ENCODE data around the gene ZMIZ1.

Gene ZMIZ1

DNA sequence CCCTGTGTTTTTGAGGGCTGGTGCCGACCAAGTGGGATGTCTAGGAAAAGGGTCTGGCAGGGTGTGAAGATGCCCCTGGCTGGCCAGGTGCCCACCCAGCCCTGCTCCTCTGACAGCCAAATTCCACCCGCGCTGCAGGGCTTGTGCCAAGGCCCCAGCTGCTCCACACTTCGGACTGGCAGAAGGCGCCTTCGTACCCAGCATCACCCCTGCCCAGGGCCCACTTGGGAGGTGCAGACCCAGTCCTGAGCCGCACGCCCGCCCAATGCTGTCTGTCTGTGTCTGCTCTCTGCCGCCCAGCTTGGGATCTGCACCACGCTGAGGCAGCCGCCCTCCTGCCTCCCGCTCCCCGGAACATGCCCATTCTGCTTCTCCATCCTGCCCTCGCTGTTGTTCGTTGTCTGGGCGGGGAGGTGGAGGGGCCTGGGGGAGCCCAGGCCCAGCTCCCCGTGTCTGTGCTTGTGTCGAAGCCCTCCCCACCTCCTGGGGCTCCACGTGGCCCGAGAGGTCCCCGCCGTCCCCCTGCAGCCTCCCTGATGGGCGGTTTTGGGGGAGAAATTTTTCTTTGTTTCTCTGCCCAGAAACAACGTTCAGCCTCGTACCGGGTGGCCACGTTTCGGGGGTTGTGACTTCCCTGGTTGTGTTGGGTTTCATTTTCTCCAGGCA, 241.6 kb downstream of the ZMIZ1 start:
- Histone ChIP-seq H3K4me2 (ENCODE audit: low read depth, low read length, poor library complexity, severe bottlenecking) (no peak overlapping the region), H3K27me3 (ENCODE audit: insufficient read depth, low read length, poor library complexity, severe bottlenecking) (no peaks in the 10 kb centered on the region), H3K36me3 (ENCODE audit: insufficient read depth, low read length) (peaks cover 70% of the 10 kb centered on the region; the same call in 1 of the 2 replicates)

DNA sequence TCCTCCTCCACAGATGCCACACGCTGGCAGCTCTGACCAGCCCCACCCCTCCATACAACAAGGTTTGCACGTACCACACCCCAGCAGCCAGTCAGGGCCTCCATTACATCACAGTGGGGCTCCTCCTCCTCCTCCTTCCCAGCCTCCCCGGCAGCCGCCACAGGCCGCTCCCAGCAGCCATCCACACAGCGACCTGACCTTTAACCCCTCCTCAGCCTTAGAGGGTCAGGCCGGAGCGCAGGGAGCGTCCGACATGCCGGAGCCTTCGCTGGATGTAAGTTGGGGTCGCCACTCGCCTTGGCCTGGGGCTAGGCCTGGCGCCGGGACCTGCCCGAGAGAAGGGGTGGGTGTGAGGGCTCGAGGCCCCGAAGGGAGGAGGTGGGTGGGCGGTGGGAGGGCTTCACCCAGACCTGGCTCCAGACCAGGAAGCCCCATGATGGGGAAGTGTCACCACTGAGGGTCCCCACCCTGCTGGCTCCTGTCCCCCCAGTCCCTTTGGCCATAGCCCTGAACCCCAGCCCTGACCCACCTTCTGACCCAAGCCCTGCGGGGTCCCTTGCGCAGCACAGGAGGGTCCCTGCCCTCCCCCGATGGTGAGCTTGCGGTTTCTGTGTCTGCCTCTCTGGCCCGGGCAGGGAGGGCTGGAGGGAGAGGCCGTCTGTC, 242.3 kb downstream of the ZMIZ1 start:
- peaks cover 6% of the 10 kb centered on the region for H3K4me1 ChIP-seq (ENCODE audit: insufficient read depth, low read length, poor library complexity, severe bottlenecking)
- no peak overlapping the region for H3K9ac ChIP-seq (ENCODE audit: low read depth, low read length, poor library complexity, severe bottlenecking)
- no peaks in the 10 kb centered on the region for H3K9me2 ChIP-seq (replicated peaks; ENCODE audit: low read depth, low read length)
- H3F3A ChIP-seq (ENCODE audit: low read depth): no peaks in the 10 kb centered on the region; the same call in 1 of the 2 replicates
- no peak overlapping the region for H3K4me2 ChIP-seq (ENCODE audit: low read depth, low read length, poor library complexity, severe bottlenecking)
- H3K36me3 ChIP-seq (ENCODE audit: insufficient read depth, low read length): peaks cover 70% of the 10 kb centered on the region; the same call in 1 of the 2 replicates
- H2AFZ ChIP-seq (ENCODE audit: low read length): no peak overlapping the region
- H3K9me3 ChIP-seq (ENCODE audit: insufficient read depth, low read depth, low read length): no peaks in the 10 kb centered on the region
- no peak overlapping the region for H3K4me3 ChIP-seq (ENCODE audit: low read length, poor library complexity, severe bottlenecking)
- no peaks in the 10 kb centered on the region for H3K79me2 ChIP-seq (ENCODE audit: insufficient read depth, low read length)
- TF ChIP-seq, protein P1, sequence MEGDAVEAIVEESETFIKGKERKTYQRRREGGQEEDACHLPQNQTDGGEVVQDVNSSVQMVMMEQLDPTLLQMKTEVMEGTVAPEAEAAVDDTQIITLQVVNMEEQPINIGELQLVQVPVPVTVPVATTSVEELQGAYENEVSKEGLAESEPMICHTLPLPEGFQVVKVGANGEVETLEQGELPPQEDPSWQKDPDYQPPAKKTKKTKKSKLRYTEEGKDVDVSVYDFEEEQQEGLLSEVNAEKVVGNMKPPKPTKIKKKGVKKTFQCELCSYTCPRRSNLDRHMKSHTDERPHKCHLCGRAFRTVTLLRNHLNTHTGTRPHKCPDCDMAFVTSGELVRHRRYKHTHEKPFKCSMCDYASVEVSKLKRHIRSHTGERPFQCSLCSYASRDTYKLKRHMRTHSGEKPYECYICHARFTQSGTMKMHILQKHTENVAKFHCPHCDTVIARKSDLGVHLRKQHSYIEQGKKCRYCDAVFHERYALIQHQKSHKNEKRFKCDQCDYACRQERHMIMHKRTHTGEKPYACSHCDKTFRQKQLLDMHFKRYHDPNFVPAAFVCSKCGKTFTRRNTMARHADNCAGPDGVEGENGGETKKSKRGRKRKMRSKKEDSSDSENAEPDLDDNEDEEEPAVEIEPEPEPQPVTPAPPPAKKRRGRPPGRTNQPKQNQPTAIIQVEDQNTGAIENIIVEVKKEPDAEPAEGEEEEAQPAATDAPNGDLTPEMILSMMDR (conservative IDR thresholded peaks at IDR 0.05; ENCODE audit: low read length): no peak
- no peak for TF ChIP-seq EZH2phosphoT487 (IDR thresholded peaks at IDR 0.05; ENCODE audit: borderline replicate concordance)
- no peaks in the 10 kb centered on the region for H4K20me1 ChIP-seq (ENCODE audit: insufficient read depth, low read length, poor library complexity, severe bottlenecking)
- no peaks in the 10 kb centered on the region for H3K27me3 ChIP-seq (ENCODE audit: insufficient read depth, low read length, poor library complexity, severe bottlenecking)

More for the DNA sequence above, 241.6 kb downstream of the ZMIZ1 start:
- Histone ChIP-seq H4K20me1 (ENCODE audit: insufficient read depth, low read length, poor library complexity, severe bottlenecking) (no peaks in the 10 kb centered on the region), H3K79me2 (ENCODE audit: insufficient read depth, low read length) (no peaks in the 10 kb centered on the region), H2AFZ (ENCODE audit: low read length) (no peak overlapping the region), H3K9me3 (ENCODE audit: insufficient read depth, low read depth, low read length) (no peaks in the 10 kb centered on the region), H3K4me3 (ENCODE audit: low read length, poor library complexity, severe bottlenecking) (no peak overlapping the region), H3K9ac (ENCODE audit: low read depth, low read length, poor library complexity, severe bottlenecking) (no peak overlapping the region), H3K9me2 (replicated peaks; ENCODE audit: low read depth, low read length) (no peaks in the 10 kb centered on the region), H3K4me1 (ENCODE audit: insufficient read depth, low read length, poor library complexity, severe bottlenecking) (no peaks in the 10 kb centered on the region), H3F3A (ENCODE audit: low read depth) (no peaks in the 10 kb centered on the region)
- TF ChIP-seq, protein P1 (conservative IDR thresholded peaks at IDR 0.05; ENCODE audit: low read length): no peak
- no peak for TF ChIP-seq EZH2phosphoT487 (IDR thresholded peaks at IDR 0.05; ENCODE audit: borderline replicate concordance)

DNA sequence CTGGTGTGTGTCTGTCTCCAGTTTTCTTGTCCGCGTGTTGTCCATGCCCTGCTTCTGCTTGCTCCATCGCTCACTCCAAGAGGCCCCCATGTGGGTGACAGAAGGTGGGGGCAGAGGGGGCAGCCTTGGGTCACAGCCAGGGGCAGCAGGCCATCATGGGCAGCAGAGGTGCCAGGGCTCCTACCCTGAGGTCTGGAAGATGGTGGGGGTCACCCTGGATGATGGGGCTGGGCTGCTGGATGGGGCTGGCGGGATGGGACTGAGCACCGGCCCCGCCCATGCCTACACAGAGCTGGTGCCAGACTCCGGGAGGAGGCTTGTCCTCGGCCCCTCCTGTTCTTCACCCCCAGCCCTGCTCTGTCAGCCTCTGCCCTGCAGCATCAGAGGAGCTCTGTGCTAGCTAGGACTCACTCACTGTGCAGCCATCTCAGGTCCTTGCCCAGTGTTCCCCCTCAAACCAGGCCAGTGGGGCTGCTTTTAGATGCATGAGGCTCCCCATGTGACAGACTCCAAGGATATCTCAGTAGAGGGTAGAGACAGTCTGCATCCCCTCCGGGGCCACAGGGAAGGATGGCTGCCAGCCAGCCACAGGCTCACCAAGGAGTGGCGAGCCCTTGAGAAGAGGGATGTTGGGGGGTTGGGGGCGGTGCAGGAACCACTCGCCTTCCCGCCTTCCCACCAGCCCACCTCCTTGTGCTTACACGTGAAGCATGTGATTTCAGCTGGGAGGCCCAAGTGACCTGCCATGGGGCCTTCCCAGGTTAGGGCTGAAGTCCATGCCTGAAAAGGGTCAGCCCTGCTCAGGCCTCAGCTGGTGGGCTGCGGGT, 243.0 kb downstream of the ZMIZ1 start:
- Histone ChIP-seq H3F3A (ENCODE audit: low read depth) (no peaks in the 10 kb centered on the region; the same call in 1 of the 2 replicates), H4K20me1 (ENCODE audit: insufficient read depth, low read length, poor library complexity, severe bottlenecking) (no peaks in the 10 kb centered on the region), H3K4me3 (ENCODE audit: low read length, poor library complexity, severe bottlenecking) (no peak overlapping the region), H3K9ac (ENCODE audit: low read depth, low read length, poor library complexity, severe bottlenecking) (no peak overlapping the region), H2AFZ (ENCODE audit: low read length) (no peak overlapping the region), H3K4me2 (ENCODE audit: low read depth, low read length, poor library complexity, severe bottlenecking) (no peak overlapping the region), H3K36me3 (ENCODE audit: insufficient read depth, low read length) (peaks cover 63% of the 10 kb centered on the region; the same call in 1 of the 2 replicates), H3K9me2 (replicated peaks; ENCODE audit: low read depth, low read length) (no peaks in the 10 kb centered on the region), H3K27me3 (ENCODE audit: insufficient read depth, low read length, poor library complexity, severe bottlenecking) (no peaks in the 10 kb centered on the region), H3K9me3 (ENCODE audit: insufficient read depth, low read depth, low read length) (no peaks in the 10 kb centered on the region), H3K4me1 (ENCODE audit: insufficient read depth, low read length, poor library complexity, severe bottlenecking) (peaks cover 13% of the 10 kb centered on the region), H3K79me2 (ENCODE audit: insufficient read depth, low read length) (no peaks in the 10 kb centered on the region)
- TF ChIP-seq EZH2phosphoT487 (IDR thresholded peaks at IDR 0.05; ENCODE audit: borderline replicate concordance): no peak
- TF ChIP-seq, protein P1 (conservative IDR thresholded peaks at IDR 0.05; ENCODE audit: low read length): no peak

All from Loucy (cell line).